ENCODE results near the gene RNU5B-1.

Gene RNU5B-1

DNA sequence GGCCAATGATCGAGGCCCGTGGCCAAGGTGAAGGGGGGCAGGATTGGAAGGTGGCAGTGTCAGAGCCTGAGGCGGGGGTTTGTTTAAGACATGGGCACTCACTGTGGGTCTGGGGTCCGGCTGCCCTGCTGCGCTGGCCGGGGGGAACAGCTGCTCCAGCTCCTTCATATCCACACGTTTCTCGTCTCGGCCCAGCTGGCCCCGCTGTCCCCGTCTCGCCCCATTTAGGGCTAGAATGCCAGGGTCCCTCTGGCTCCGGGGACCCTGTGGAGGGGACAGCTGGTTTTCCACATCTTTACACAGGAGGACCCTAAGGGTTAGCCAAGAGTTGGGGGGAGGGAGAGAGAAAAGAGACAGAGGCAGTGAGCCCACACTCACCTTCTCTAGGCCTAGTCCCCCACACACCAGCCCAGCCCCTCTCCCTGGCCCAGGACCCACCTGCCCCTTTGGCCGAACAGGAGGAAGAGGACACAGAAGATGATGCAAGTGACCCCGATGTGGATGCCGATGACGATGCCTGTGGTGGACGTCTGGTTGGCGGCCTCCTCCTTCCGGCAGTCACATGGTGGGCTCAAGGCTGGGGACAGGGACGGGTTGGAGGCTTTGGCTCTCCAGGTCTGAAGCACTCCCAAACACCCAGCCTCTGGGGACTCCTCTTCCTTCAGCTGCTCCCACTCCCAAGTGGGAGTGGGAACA is 25.0 kb downstream of the RNU5B-1 start:
- no peak for DNase-seq

DNA sequence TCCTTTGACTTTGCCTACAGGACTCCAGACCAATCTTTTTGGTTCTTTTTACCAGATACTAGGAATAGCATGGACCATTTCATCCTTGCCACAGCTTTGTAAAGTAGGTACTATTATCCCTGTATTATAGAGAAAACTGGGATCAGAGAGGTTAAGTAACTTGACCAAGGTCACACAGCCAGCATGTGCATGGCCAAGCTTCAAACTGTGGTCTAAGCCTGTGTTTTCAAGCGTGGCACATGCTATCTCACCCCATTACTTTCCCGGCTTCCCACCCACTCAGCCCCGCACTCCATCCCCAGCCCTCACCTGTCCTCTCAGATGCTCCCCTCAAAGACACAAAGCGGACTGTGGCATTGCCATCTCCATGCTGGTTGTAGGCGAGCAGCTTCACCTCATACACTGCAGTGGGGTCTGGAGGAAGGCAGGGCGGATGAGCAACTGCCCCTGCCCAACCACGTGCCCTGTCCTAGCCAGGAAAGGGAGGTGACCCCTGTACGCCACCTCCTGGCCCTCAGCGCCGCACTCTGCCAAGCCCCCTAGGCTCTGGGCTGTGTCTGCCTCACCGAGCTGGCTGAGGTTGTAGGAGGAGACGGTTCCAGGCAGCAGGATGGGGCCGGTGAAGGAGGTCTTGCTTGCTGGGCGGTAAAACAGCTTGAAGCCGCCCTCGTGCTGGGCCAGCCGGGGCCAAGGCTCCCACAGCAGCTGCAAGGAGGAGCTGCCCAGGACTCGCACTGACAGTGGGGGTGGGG is 25.7 kb downstream of the RNU5B-1 start:
- DNase-seq = no peak

DNA sequence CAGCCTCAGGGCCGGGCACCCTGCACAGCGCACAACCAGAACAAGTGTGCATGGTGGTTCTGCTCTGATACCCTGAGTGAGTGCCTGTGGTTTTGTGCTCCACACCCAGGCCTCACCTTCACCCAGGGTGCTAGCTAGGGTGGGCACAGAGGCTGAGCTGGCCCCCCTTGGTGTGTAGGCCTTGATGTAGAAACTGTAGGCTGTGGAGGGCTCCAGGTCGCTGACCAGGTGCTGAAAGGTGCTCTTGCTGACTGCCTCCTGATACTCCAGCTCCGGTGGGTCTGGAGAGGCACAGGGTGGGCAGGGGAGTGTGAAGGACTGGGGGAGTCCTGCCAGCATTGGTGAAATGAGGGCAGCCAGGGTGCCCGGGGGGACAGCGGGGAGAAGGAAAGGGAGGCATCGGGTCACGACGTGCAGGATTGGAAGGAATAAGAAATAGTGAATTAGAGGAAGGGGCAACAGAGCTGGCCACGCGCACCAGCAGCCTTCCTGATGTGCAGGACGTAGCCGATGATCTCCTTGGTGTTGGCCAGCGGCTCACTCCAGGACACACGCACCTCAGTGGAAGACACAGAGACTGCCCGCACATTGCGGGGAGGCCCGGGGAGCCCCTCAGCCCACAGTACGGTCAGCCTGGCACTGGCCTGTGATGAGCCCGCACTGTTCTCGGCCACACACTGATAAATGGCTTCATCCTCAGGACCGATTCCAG is 26.6 kb downstream of the RNU5B-1 start:
- DNase-seq = no peak

DNA sequence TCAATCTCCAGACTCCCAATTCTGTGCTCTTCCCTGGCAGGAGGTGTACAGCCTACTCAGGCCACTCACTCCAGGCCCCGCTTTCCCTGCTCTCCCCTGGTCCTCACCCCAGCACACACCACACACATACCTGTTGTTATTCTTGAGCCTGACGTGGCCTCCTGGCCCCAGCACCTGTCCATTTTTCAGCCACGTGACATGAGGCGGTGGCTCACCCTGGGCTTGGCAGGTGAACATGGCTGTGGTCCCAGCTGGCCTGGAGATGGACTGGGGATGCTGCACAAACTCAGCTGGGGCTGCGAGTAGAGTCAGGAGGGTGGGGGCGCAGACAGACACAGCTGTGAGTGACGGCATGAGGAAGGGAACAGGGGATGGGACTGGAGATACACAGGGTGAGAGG is 27.3 kb downstream of the RNU5B-1 start:
- DNase-seq = no peak

DNA sequence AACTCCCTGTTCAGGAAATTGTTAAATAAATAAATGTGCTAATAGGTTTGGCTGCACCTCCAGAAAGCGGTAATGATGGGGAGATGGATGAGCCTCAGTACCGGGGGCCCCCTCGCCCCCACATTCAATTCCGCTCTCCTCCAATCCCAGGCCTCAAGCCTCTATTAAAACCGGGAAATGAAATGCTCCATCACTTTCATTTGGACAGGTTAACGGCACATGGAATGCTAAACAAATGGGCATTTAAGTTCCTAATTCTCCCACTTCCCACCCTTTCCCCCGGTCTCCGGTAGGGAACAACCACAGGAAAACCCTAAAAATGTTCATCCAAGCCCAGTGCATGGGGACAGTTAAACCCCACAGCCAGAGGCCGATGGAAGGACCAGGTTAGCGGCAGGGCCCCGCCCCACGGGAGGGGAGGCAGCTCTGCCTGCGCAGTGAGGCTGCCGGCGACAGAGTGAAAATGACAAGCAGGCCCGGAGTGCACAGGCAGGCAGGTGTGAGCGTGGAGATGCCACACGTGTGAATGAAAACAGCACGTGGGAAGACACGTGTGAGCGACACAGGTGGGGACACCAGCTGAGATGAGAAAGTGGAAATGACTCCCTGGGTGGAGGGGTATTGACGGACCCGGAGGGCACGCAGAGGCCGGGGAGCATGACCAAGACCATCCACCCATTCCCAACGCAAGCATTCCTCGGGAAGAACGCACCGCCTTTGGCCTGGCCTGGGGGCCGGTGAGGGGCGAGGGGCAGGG is 28.1 kb downstream of the RNU5B-1 start:
- DNase-seq = no peak

DNA sequence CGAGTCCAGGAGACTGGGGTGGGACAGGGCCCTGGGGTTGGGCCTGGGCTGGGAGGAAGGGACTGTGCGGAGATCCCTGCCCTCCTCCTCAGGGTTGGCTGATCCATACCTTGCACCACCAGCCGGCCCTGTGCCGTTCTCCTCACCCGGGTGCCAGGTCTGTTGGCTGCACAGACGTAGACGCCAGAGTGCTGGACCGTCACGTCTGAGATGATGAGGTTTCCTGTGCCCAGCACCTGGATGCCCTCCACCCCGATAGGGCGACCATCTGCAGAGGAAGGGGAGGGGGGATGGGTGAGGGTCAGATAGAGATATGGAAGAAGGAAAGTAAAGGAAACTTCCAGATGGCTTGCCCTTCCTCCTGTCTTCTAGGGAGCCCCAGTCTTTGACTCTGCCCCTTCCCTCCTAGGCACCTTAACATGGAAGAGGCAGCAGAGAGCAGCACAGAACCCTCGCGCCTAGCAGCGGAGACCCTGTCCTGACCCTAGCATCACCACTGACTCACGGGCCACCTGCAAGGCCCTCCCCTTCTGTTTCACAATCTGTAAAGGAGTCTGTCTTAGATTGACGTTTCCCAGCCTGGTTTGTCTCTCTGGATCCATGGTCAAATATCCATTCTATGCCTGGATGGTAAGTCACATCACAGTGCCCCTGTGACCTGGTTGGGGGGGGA is 28.8 kb downstream of the RNU5B-1 start:
- no peak for DNase-seq

DNA sequence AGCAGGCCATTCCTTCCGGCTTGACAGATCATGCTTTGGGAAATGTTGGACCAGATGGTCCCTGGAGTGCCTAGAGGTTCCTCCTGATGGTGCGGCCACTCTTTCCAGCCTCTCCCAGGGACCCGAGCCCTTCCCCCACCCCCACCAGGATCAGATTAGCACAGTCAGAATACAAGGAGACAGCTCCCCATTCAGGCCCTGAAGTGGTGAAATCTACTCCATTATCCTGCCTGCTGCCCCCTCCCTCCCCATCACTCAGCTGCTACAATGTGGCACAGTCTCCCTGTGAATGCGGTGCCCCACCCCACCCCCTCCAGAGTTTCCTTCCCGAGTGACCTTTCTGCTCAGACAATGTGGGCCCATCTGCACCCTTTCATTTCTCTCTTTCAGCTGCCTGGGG is 29.4 kb downstream of the RNU5B-1 start:
- no peak for DNase-seq

DNA sequence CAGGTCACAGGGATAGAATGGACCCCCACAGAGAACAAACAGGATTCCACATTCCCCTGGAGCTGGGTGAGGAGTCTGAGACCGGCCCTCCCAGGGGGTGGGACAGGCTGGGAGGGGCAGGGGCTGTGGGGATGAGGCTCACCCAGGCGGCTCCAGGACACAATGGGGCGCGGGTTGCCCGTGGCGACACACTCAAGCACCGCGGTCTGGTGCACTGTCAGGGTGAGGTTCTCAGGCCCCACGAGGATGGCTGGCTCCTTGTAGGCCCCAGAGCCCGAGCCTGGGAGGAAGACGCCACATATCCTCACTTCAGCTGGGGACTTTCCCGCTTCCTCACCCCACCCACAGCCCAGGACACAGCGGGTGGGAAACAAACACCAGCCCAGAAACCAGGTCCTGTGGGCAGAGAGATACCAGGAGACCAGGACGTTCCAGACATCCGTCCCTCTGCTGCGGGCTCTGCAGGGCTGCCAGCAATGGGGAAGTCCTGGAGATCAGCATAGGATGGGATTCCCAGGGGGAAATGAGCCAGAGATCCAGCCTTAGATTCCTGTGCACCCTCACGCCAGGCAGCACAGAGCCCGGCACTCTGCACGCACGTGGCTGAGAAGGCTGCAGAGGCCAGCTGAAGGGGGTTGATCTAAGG is 30.2 kb downstream of the RNU5B-1 start:
- DNase-seq = no peak

DNA sequence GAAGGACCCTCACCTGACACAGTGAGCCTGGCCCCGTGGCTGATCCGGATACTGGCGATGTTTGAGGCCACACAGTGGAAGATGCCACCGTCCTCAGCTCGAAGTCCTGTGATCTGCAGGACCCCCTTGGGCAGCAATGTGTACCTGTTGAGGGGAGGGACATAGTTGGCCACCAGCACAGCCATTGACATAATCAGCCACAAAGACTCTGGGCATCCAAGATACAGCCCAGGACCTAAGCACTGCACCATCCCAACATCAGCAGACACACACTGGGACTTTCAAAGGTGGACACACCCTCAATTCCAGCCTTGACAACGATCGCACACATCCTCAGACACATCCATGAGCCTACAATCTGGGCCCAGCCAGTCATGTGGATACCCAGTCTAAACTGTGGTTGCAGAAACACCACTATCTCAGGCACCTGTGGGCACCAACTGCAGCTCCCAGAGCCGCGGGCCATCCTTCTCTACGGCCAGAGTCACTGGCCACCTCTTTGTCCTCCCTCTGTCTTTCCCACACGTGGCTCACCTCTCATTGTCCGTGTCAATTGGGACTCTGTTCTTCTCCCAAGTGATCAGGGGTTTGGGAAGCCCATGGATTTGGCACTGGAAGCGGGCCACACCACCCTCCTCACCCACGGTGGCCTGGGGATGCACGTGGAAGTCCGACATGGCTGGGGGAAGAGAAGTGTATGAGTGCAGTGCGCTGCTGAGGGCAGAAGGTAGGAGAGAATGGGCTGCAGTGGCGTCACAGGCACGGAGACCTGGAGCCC is 31.0 kb downstream of the RNU5B-1 start:
- no peak for DNase-seq

DNA sequence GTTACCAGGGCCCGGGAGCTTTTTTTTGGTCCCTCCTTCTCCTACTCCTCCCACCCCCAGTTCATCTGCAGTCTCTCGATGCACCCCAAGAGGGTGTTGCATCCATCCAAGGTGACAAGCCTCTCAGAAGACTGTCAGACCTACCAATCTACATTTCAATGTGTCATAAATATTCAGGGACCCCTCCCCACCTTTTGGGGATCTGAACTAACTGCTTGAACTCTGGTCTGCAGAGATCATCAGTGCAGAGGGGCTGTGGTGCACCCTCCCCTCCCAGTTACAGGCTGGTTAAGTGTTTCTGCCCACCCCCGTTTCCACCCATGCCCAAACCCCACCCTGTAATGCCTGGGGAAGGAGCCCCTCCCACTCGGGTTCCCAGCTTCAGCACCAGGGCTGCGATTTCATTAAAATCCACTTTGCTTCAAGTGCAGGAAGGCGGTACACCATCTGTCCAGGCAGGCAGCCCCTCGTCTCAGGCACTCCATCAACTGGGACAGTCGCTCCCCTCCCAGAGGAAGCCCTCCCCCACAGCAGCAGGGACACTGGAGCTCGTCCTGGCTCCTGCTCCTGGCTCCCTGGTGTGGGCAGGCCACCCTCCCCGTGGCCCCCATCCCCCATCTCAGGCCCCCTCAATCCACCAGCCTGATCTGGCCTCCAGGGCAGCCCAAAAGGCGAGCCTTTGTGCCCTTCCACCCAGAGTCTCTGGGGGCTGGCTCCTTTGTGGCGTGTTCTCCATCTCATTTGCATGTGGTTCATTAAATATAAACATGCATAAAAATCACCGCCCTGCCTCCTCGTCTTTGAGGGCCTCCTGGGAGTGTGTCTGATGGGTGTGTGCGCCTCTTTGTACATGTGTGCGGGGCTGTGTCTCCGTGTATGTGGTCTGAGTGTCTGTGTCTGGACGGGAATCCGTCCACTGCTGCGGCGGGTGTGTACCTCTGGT is 32.3 kb downstream of the RNU5B-1 start:
- no peak for DNase-seq

DNA sequence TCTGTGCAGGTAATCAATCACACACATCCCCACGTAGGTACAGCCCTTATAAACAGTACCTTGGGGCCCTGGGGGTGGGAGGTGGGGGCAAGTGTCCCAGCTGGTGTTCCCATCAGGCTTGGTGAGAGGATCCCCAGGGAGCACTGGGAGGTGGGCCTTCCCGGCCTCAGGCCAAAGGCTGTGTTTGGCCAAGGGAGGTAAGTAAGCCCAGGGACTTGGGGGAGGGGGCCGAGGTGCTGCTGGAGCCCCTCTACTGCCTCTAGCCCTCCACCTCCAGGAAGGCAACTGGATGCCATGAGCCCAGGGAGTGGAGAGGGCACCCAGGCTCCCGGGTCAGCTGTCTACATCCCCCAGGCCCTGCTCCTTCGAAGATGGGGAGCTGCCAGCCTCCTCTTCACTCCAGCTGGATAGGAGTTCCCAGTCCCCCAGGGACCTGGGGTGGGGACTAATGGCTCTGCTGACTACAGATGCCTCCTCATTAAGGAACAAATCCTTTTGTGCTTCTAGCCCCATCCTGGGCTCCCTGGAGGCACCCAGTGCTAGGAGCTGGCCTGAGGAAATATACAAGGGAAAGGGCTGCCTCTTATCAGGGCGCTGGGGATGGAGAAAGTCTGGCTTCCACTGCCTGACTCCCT is 33.1 kb downstream of the RNU5B-1 start:
- no peak for DNase-seq

DNA sequence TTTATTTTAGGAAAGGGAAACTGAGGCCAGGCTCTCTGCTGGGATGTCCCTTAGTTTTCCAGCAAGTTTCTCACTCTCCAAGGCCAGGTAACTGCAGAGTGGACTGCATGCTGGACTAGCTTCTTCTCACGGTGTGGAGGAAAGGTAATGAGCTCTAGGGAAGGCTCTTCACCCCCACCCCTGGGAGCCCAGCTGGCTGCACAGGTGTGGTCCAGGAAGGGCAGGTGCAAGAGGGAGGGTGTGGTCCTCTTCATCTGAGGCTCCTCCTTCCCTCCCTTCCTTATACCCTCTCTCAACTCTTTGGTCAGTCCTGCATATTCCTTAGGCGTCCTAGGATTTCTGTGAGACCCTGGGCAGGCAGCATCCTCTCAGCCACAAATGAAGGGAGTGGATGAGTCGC is 33.9 kb downstream of the RNU5B-1 start:
- DNase-seq = no peak

DNA sequence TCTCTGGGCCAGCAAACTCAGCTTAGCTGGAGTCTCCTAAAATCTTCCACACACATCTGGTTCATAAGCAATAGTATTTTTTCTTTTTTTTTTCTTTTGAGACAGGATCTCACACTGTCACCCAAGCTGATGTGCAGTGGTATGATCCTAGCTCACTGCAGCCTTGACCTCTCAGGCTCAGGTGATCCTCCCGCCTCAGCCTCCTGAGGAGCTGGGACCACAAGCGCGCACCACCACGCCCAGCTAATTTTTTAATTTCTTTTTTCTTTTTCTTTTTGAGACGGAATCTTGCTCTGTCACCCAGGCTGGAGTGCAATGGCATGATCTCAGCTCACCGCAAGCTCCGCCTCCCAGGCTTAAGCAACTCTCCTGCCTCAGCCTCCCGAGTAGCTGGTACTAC is 34.3 kb downstream of the RNU5B-1 start:
- no peak for DNase-seq

DNA sequence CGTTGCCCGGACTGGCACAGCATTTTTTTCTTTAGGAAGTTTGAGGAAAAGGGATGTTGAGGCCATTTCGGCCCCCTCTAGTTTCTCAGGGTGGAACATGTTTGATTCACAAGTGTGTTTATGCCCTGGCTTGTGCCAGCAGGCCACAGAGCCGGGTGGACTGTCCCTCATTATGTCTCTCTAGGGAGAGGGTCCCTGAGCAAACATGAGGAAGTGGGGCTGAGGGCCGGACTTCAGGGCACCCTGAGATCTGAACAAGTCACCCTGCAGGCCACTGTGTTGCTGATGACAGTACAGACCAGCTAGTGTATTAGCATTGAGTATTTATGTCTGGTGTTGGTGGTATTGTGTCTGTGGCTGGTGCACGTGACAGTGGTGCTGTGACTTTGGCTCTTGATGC is 34.9 kb downstream of the RNU5B-1 start:
- no peak for DNase-seq

DNA sequence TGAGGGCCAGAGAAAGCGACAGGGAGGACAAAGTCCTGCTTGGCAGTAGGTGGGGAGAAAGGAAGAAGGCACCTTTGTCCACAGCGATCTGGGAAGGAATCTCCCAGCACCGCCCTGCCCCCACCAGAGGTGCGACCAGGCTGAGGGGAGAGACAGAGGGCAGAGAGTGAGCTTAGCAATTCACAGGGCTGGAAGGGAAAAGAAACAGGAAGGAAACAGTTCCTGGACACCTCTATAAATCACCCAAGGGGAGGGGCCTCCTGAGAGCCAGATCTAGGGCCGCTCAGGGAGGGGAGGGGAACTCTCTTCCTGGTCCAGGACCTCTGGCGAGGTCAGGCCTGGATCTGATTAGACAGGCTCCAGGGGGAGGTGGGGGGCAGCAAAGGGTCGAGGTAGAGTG is 35.4 kb downstream of the RNU5B-1 start:
- no peak for DNase-seq

DNA sequence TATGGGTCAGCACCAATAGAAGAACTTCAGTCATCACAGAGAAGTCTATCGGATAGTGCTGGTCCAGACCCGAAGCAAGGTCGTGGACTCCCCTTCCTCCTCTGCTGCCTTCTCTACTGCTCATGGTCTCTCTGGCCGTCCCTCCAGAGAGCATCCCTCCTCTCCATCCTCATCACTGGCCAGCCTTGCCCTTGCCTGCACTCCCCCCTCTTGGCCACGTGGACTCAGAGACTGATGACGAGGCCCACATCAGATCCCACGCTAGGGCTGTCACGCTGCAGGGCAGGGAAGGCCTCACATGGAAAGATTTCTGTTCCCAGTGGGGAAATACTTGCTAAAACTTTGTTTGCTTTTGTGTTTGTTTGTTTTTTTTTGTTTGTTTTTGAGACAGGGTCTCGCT is 38.0 kb downstream of the RNU5B-1 start:
- no peak for DNase-seq

DNA sequence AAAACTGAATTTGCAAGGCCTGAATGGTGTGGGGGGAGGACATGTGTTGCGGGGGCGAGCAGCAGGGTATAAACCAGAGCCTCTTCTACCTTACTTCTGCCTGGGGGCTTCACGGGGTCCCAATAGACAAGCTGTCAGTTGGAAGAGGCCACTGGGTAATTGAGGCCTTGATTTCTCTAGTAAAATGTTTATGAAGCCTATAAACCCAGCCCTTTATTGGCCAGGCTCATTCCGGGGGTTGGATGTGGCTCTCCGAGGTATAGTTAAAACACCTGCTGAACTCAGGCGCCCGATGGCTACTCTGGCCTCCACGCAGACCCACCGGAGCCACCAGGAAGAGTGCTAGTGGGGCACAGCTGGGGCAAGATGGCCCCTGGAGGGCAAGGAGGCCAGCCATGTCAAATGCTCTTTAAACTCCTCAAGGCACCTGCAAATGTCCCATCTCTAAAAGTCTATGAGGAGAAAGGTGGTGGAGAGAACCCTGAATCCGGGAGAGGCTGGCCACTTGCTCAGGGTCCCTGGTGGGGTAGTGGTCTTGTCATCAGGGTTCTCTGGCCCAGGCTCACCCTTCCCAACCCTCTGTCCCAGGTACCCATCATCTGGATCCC is 39.0 kb downstream of the RNU5B-1 start:
- DNase-seq = no peak

DNA sequence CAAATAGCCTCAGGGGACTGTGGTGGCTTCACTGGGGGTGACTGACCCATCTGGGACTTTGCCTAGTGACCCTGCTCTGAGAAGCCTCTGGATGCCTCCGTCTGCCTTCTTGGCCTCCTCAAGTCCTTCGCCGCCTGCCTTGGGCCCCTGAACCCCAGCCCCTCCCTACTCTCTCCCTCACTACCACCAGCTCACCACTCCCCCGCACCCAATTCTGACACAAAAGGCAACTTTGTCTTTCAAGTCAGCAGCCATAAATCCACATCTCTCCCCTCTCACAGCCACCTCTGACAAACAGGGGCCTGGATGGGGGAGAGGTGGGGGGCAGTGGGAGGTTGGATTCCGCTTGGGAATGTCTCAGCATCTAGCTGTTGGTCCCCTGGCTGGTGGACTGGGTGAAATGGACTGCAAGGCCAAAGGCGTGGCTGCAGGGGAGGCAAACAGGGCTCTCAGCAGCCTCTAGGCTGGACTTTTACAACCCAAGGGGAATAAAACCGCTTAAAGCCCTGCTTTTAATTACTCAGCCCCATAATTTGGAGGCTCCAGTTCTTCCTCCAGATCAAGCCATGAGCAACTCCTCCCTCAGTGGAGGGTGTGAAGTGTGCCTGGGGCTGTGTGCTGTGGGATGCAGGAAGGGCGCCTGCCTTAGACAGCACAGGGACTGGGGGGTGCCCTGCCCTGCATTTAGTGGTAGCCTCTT is 39.9 kb downstream of the RNU5B-1 start:
- DNase-seq = no peak

DNA sequence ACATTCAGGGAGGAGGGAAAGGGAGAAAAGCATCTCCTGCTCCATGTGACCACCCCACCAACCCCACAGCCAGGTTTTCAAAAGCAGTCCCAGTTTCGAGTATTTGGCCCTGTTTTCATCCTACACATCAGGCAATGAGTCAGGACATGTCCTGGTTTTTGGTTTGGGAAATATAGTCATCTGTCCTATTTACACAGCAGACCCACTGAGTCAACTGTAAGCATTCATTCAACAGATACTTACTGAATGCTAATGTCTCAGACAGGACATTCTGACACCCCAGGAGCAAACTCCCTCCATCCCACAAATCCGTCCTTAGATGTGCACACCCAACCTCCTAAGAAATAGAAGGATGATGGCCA is 40.4 kb downstream of the RNU5B-1 start:
- no peak for DNase-seq

Data from KG1 (cell line).